H1 (cell line): ENCODE data around the gene OXNAD1. TPM values are rescaled to one million over a fixed set of nuclear protein-coding genes. Genes with fewer than 3 reads are reported as not detected.

Experiments used
- CBX5 ChIP-seq: fragments of 300-800, 300-1000 bp; sonication (generic); IDR thresholded peaks from 2 replicates; pipeline ENCODE4 v1.7.1; 2016; ENCODE audit warnings: antibody characterized with exemption, low read length, low read depth
- polyA plus RNA-seq, 7 experiments: library from polyadenylated mRNA; depleted of rRNA in 3 of 7; stranded (reverse) in 5 of 7; unstranded in 2 of 7; fragments of >200 nt in 5 of 7; fragments of 200-250 nt in 2 of 7; gene quantifications; 1 replicate in 5 of 7; 2 replicates in 1 of 7; 4 replicates in 1 of 7; pipeline versions ENCODE4 v1.2.1 to v1.2.3, GENCODE V29; 2011 to 2013; ENCODE audit warnings: missing spikeins in 2 of 7, mixed read lengths in 2 of 7
- total RNA-seq: library from RNA; stranded (reverse); fragmentation: NEBNext Ultra II Directional; extraction: Animal tissue kit (Norgen Biotek cat#: 25700); gene quantifications from 2 replicates; pipeline ENCODE4 v1.2.1, GENCODE V29; 2021

OXNAD1 gene
- total and polyA plus RNA-seq, 2 of the 8 experiments (the other 6 are each of a cell fraction or from before 2014, with no cell fraction given), result 14.9 to 24.8 TPM

GRCh38 chr3:16295298-16295890 lies 30.4 kb downstream of the OXNAD1 start (continued):
- TF ChIP-seq CBX5, result no peak
- TF ChIP-seq, all 59 proteins: peak for 0
